BJ (cell line): Measurements from ENCODE around the gene CXCL10. TPM values are rescaled to one million over a fixed set of nuclear protein-coding genes. Genes with fewer than 3 reads are reported as not detected.

Experiments used
- CTCF ChIA-PET: fragments of 350-600 bp; formaldehyde crosslinking; extraction: SDS; loops from one replicate; lab custom pipeline; 2021; ENCODE audit warnings: antibody characterized with exemption, inconsistent platforms; lab: Yijun Ruan, JAX
- POLR2A ChIA-PET: fragments of 300-600 bp; sonication (Branson Sonifier 250); formaldehyde crosslinking; extraction: SDS; loops from one replicate; lab custom pipeline; 2021; ENCODE audit warnings: antibody characterized with exemption; lab: Charles Lee
- DNase-seq: peaks from one replicate; pipeline ENCODE4 v3.0.0-alpha.2; 2011; ENCODE audit warnings: low read depth
- H3K27me3 ChIP-seq: 2 replicates; pipeline ENCODE4 v1.6.0; 2011; ENCODE audit warnings: low read length; ENCODE audit not compliant: control insufficient read depth, insufficient read depth
- H3K36me3 ChIP-seq: 2 replicates; pipeline ENCODE4 v1.5.1; 2011; ENCODE audit warnings: low read length; ENCODE audit not compliant: control insufficient read depth, insufficient read depth
- H3K4me3 ChIP-seq: 2 replicates; pipeline ENCODE4 v1.5.1; 2011; ENCODE audit warnings: low read depth, mild to moderate bottlenecking, control low read depth, low read length
- polyA plus RNA-seq: library from polyadenylated mRNA; depleted of rRNA; stranded (reverse); fragments of >200 nt; gene quantifications from 2 replicates; pipeline ENCODE4 v1.2.3, GENCODE V29; 2011; rRNA removed
- TF ChIP-seq, protein P1 (sequence below): IDR thresholded peaks from 2 replicates; pipeline ENCODE4 v1.5.1; 2011; ENCODE audit warnings: low read depth, mild to moderate bottlenecking, control low read depth, inconsistent platforms, low read length, moderate library complexity; ENCODE audit not compliant: insufficient read depth

The CXCL10 gene
- polyA plus RNA-seq, 1 experiment: not detected

GRCh38 chr4:75976177-75976576 lies 47.1 kb downstream of the CXCL10 start:
- ChIA-PET POLR2A (no interaction called here), CTCF (no interaction called here)
- Histone ChIP-seq H3K4me3 (no peak overlapping the region), H3K36me3 (peaks cover 11% of the 10 kb centered on the region), H3K27me3 (no peaks in the 10 kb centered on the region)
- TF ChIP-seq, protein P1, sequence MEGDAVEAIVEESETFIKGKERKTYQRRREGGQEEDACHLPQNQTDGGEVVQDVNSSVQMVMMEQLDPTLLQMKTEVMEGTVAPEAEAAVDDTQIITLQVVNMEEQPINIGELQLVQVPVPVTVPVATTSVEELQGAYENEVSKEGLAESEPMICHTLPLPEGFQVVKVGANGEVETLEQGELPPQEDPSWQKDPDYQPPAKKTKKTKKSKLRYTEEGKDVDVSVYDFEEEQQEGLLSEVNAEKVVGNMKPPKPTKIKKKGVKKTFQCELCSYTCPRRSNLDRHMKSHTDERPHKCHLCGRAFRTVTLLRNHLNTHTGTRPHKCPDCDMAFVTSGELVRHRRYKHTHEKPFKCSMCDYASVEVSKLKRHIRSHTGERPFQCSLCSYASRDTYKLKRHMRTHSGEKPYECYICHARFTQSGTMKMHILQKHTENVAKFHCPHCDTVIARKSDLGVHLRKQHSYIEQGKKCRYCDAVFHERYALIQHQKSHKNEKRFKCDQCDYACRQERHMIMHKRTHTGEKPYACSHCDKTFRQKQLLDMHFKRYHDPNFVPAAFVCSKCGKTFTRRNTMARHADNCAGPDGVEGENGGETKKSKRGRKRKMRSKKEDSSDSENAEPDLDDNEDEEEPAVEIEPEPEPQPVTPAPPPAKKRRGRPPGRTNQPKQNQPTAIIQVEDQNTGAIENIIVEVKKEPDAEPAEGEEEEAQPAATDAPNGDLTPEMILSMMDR: no peak
- no peak for DNase-seq

DNA sequence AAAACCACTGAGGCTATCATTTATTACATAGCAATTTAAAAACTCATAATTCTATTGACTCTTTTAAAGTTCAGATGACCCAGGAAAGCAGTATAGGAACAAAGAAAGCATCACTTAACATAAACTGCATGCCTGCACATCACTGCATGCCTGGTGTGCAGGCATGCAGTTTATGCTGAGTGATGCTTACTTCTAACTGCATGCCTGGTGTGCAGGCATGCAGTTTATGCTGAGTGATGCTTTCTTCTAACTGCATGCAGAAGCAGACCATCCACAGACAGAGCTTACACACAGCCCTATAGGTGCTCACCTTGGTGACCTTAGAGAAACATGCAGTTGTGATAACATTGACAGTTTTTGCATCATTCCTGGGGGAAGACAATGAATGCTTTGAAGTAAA lies 49.5 kb downstream of the CXCL10 start:
- peaks cover 15% of the 10 kb centered on the region for H3K36me3 ChIP-seq
- DNase-seq: no peak
- ChIA-PET POLR2A (interaction anchor here (0.6 kb wide), 1 partner anchor 34 kb away, joined by 12 read pairs; no protein-coding TSS in a partner anchor), CTCF (no interaction called here)
- H3K27me3 ChIP-seq: no peaks in the 10 kb centered on the region
- TF ChIP-seq, protein P1: no peak
- H3K4me3 ChIP-seq: no peak overlapping the region

Other genes starting within 250 kb of the CXCL10 start
- gene PPEF2, start 121.0 kb downstream of the CXCL10 start, polyA plus RNA-seq: not detected in 2 replicates
- gene NAAA, start 82.5 kb downstream of the CXCL10 start, polyA plus RNA-seq: 24.3 and 26.0 TPM in 2 replicates
- 14.1 and 23.7 TPM in 2 replicates for gene SDAD1, start 32.6 kb downstream of the CXCL10 start, polyA plus RNA-seq
- not detected in 2 replicates for gene CXCL9, start 16.0 kb downstream of the CXCL10 start, polyA plus RNA-seq
- gene CXCL11, start 12.6 kb upstream of the CXCL10 start, polyA plus RNA-seq: not detected in 2 replicates
- gene ART3, start 51.2 kb upstream of the CXCL10 start, polyA plus RNA-seq: not detected in 2 replicates
- gene NUP54, start 124.9 kb upstream of the CXCL10 start, polyA plus RNA-seq: 19.4 and 38.9 TPM in 2 replicates
- 65.3 and 120 TPM in 2 replicates for gene SCARB2, start 190.3 kb upstream of the CXCL10 start, polyA plus RNA-seq
- 0.05 and 0.23 TPM in 2 replicates for gene FAM47E, start 228.2 kb upstream of the CXCL10 start, polyA plus RNA-seq